HG02943 (cell line): ENCODE measurements around the gene ACBD7.

Experiments
- ATAC-seq: cut with Tn5 transposase; IDR thresholded peaks from one replicate; pipeline ENCODE4 v1.9.1; 2021; ENCODE audit warnings: mild to moderate bottlenecking, low read depth, moderate library complexity; ENCODE audit not compliant: unreplicated experiment

ACBD7 gene

DNA sequence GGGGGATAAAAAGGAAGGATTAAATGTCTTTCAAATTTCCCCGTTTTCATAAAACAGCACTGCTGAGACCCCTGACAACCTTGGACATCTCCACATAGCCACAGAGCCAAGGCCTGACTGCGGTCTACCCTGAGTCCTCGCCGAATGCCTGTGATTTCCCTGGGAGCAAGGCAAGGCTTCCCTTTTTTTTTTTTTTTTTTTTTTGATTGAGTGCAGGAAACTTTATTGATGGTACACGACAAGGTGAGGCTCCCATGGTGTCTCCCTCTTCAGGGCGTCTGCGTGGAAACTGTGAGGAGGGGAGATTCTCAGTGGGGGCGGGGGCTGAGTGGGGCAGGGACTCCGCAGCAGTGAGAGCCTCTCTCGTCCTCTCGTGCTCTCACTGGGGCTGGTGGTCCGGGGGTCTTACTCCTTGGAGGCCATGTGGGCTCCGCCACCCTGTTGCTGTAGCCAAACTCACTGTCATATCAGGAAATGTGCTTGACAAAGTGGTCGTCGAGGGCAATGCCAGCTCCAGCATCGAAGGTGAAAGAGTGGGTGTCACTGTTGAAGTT is 4.4 kb upstream of the ACBD7 start:
- ATAC-seq = no peak

DNA sequence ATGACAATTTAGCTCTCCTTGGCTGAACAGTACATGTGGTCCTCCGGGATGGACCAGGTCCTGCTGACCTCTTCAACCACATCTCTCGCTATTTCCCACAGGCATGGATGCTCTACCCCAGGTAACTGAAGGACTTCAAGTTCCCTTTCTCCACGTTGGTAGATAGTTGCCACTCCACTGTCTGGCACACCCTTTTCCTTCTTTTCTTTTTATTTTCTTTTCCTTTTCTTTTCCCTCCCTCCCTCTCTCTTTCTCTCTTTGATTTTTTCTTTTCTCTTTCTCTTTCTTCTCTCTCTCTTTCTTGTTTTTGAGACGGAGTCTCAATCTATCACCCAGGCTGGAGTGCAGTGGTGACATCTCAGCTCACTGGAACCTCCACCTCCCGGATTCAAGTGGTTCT is 2.8 kb upstream of the ACBD7 start:
- ATAC-seq = no peak

DNA sequence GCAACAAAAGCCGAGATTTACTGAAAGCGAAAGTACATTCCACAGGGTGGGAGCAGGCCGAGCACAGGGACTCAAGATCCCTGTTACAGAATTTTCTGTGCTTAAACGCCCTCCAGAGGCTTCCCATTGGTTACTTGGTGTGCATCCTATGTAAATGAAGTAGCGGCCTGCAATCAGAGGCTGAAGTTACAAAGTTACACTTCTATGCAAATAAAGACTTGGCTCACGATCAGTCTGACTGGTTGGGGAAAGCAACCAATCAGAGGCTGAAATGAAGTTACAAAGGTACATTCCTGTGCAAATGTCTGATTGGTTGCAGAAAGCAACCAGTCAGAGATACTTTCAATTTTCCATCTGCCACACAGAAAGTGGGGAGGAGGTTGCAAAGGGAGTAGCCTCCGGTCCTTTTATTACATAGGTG is 4.1 kb downstream of the ACBD7 start:
- ATAC-seq = no peak

DNA sequence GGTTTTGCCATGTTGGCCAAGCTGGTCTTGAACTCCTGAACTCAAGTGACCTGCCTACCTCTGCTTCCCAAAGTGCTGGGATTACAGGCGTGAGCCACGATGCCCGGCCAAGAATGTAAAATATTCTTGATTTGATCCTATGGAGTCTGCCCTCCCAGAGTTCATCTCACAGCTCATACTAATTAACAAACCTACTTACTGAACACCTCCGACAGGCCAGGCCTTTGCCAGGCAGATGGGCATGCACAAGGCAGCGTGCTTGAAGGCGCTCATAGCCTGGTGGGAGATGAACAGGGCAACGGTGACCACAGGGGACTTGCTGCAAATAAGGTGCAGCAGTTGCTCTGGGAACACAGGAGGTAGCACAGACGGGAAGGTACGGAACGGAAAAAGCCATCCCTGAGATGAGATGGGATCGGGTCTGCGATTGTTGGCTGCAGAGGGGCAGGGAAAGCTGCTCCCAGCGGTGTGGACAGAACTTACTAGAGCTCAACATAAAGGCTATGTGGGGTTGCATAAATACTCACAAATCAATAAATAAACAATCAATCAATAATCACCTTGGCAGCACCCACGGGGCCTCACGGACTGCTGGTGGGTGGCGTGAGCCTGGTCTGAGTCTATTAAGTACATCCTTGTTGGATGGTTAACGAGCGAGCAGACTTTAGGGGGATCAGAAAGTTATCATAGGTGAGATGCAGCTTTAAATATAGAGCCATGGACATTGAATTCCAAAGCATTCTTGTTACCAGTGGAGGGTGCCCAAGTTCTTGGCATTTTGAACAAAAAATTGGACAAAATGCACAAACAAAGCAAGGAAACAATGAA is 4.7 kb downstream of the ACBD7 start:
- ATAC-seq = no peak

DNA sequence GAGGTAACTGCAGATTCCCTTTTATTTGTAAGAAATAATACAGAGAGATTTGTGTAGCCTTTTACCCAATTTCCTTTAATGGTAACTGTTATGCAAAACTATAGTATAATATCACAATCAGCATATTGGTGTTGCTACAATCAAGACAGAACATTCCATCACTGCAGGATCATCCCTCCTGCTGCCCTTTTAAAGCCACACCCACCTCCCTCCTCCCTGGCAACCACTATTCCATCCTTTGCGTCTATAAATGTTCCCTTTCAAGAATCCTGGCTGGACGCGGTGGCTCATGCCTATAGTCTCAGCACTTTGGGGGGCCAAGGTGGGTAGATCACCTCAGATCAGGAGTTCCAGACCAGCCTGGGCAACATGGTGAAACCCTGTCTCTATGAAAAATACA is 13.2 kb downstream of the ACBD7 start:
- ATAC-seq = no peak

DNA sequence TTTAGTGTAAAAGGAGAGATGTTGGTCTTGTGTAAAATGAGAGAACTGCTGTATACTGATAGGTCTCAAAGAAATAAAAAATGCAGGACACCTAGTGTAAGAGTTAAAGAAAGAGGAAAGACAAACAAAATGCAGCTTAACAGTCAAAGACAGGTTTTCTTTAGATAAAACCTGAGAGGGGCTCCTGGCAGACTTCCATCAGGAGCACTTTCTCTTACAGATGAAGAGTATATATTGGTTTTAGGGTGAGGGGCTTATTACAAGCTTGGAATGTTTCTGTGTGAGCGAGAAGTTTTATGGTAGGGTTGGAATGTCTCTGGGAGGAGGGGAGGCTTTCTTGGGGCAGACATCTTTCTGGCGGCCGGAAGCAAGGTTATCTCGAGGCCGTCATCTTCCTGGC is 16.2 kb downstream of the ACBD7 start:
- no peak for ATAC-seq

DNA sequence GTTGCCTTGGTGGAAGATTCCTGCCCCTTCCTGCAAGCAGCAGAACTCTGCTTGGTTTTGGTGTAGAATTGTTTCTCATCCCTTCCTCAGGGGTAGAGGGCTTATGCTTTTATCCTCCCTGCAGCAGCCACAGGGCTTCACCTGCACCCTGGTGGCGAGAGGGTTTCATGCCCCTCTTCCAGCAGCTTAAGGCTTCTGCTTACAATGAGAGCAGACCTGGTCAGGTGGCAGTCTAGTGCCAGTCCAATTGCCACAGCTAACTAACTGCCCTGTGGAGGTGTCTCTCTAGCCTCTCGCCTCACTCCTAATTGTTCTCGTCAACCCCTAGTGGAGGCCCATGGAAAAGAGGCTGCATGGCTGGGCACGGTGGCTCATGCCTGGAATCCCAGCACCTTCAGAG is 19.3 kb downstream of the ACBD7 start:
- no peak for ATAC-seq

DNA sequence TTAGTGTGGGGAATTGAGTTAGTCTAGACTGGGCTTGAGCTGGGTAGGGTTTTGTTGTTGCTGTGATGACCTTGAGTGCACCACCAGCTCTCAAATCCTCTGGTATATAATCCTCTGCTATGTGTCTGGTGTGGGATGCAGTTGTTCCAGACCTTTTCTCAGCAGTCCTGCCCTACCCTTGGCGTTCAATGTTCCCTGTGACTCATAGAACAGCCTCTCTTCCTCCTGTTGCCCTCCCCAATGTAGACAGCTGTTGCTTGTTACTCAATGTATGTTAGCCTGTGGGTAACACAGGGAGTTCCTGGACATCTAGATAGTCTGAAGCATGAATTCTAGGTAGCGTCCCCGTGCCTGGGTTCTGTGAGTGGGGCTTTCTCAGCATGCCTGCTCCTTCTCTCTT is 19.8 kb downstream of the ACBD7 start:
- no peak for ATAC-seq

DNA sequence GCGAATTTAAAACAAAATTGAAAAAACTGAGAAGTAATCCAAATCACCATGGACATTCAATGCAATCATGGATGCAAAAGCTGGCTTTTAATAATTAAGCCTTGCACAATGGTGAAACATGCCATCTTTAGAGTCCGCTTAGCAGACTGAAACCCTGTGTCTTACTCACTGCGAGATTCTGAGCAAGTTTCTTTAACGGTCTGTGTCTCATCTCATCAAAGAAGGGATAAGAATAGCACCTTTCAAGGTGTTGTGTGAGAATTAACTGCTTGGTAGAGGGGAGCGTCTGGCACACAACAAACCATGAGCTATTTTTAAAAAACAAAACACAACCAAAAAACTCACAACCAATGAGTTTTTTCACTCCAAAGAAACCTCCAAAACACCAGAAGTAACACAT is 21.4 kb downstream of the ACBD7 start:
- ATAC-seq = no peak

DNA sequence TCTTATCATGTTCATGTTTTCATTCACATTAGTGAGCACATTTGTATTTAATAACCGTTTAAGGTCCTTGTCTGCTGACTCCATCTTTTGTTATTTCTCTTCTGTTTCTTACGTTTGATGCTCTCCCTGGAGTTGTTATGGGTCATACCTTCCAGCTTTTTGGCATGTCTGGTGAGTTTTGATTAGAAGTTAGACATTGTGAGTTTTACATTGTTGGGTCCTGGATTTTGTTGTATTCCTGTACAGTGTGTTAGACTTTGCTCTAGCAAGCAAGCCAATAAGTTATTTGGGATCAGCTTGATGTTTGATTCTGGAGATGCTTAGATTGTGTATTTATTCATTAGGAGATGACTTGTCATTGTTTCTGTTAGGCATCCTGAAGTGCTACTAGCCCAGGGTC is 27.9 kb downstream of the ACBD7 start:
- ATAC-seq = no peak

DNA sequence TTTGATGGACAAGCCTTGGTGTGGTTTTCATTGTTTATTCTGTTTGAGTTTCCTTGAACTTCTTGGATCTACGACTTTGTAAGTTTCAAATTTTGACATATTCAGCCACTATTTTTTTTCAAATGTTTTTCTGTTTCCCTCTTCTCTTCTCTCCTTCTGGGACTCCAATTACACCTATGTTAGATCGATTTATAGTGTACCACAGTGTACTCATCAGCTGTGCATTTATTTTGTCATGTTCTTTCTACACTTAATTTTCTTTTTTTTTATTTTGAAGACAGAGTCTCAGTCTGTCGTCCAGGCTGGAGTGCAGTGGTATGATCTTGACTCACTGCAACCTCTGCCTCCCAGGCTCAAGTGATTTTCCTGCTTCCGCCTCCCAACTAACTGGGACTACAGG is 28.7 kb downstream of the ACBD7 start:
- no peak for ATAC-seq

DNA sequence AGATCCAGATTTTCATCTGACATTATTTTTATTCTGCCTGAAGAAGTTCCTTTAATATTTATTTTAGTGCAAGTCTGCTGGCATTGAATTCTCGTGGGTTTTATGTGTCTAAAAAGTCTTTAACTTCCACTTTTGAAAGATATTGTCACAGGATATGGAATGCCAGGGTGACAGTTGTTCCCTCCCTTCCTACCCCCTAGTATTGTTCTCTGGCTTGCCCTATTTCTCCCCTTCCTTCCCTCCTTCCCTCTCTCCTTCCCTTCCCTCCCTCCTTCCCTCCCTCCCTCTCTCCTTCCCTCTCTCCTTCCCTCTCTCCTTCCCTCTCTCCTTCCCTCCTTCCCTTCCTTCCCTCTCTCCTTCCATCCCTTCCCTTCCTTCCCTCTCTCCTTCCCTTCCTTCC is 29.9 kb downstream of the ACBD7 start:
- no peak for ATAC-seq

DNA sequence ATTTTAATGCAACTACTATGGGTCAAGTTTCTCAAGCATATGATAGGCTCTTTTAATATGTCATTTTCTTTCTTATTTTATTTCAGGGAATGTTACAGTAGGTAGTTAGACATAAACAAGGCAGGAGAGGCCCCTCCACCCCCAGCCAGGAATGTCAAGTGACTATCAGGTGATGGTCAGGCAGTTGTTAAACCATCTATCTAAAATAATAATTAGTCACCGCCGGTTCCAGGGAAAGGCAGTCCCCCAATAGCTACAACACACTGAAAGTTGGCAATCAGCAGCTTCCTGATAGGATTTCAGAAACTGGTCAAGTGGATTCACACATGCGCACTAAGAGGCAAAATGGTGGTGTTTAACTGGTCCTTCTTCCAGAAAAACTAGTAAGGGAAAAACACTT is 35.5 kb downstream of the ACBD7 start:
- no peak for ATAC-seq

DNA sequence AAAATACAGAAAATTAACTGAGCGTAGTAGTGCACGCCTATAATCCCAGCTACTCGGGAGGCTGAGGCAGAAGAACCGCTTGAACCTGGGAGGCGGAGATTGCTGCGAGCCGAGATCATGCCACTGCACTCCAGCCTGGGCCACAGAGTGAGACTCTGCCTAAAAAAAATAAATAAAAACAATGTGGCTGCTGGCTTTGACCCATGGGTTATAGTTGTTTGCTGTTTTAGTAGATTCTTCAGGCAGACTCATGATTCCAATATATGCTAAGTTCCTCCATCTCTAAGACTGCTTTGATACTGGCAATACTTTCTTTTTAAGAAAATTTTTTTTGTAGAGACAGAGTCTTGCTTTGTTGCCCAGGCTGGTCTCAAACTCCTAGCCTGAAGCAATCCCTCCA is 36.5 kb downstream of the ACBD7 start:
- no peak for ATAC-seq

DNA sequence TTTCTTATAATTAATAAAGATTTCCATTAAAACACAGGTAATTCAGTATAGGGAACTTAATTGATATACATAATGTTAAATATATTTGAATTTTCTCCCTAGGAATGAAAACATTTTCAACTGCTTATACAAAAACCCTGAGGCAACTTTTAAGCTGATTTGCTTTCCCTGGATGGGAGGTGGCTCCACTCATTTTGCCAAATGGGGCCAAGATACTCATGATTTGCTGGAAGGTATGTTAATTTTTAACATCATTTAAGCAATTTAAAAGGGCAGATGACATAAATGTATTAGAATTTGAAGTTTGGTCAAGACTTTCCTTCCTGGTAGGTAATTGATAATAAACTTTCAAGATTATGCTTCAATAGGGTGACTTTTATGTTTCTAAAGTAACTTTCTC is 39.0 kb downstream of the ACBD7 start:
- ATAC-seq = no peak

DNA sequence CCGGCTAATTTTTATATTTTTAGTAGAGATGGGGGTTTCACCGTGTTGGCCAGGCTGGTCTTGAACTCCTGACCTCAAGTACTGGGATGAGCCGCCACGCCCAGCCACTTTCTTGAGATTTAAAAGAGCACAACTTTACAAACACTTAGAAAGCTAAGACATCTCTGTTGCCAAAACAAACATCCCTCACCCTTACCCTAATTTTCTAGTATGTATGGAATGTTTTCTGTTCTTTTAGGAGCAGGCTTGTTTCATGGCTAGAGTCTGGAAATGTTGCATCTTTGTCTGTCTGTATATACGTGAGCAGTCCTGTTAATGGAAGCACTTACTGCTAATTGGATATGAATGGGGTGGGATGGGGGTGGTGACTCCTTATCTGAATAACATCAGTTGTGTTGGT is 42.0 kb downstream of the ACBD7 start:
- ATAC-seq = no peak

DNA sequence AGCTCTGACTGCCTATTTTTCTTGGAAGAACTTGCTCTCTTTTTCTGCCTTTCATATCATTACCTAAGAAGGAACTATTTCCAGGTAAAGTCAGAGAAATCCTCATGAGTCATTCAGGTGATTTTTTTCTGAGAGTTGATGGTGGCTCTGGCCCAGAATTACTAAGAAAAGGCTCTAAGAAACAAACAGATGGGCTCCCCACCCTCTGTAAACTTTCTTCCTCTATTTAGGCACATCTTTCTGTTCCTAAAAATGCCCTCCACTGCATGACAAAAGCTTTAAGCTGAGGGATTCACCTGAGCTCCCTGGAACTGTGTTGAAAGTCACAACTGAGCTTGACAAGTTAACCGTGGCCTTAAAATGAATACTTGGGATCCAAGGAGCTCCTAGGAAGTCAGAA is 43.2 kb downstream of the ACBD7 start:
- no peak for ATAC-seq

DNA sequence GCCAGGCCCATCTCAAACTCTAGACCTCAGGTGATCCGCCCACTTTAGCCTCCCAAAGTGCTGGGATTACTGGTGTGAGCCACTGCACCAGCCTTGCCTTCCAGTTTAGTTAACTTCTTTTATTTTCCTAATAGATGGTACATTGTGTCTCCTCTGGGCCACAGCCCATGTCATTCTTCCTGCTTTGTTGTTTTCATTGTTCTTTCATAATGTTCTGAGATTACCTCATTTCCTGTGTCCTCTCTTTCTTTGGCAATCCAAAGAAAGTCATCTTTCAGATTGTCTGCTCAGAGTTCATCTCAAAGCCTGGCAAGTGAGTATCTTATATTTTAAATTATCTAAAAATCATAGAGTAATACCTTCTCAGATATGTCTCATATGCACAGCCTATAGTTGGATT is 44.9 kb downstream of the ACBD7 start, which contains the start of gene OLAH:
Gene OLAH, plus strand, starts transcription at position 270 of the 400 bp plus-strand sequence. CDS start 3,346 bp downstream, outside the sequence.
- ATAC-seq = no peak

DNA sequence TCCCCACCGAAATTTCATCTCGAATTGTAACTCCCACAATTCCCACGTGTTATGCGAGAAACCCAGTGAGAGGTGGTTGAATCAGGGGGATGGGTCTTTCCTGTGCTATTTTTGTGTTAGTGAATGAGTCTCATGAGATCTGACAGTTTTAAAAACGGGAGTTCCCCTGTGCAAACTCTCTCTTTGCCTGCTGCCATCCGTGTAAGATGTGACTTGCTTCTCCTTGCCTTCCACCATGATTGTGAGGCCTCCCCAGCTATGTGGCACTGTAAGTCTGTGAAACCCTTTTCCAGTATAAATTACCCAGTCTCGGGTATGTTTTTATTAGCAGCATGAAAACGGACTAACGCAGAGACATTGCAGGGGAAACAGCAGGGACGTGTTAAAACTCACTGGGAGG is 50.2 kb downstream of the ACBD7 start:
- no peak for ATAC-seq

DNA sequence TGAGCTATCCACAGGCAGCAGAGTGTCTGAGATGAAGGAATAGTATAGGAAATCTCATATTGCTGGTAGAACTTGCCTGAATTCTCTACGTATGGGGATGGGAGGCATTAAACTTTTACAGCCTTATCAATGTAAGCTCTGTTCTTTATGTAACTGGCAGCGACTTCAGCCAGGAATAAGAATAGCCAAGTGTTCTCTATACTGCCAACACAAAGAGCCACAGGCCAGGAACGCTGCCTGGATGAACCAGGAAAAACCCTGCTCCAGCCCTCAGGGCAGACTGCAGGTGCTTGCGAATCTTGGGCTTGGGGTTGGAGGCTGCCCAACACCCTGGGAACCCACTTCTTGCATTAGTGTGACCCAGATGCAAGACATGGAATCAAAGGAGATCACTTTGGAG is 50.9 kb downstream of the ACBD7 start:
- no peak for ATAC-seq

DNA sequence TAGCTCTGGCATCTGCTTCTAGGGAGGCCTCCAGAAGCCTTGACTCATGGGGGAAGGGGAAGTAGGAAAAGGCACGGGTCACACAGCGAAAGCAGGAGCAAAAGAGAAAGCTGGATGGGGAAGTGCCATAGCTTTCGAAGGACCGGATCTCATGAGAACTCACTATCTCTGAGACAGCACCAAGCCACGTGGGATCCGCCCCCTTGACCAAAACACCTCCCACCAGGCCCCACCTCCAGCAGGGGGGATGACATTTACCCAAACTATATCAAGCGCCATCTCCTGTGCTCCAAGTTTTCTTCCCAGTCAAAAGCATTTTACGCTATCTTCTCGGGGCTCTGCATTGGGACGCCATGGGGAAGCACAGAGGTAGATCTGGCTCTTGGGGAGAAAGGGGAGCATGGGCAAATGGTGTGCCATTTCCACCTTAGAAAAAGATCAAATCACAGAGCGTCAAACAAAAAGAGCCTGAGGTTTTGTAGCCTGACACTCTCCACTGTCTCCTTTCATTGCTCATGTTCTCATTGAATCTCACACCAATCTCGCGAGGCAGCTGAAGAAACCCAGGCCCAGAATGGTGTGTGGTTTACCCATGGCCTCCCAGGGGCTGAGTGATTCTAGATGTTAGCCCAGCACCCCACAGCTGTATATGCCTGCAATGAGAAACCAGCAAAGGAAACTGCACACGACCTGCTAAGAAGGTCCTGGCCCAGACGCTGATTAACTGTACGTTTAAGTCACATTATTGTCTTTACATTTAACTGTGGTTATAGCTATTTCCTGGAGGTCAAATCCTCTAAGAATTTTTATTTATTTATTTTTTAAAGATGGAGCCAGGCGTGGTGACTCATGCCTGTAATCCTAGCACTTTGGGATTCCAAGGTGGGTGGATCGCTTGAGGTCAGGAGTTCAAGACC is 52.9 kb downstream of the ACBD7 start:
- ATAC-seq = no peak
